IMR-90 (cell line): ENCODE data around the gene GLT1D1. TPM values are rescaled to one million over a fixed set of nuclear protein-coding genes. Genes with fewer than 3 reads are reported as not detected.
"Not testable (repeated sequence)": the region's sequence is repeated elsewhere in the genome, so short reads cannot be mapped to it uniquely, and the experiment has no call there.

Experiments
- ATAC-seq: fragments of 200-7000 bp; cut with Tn5 transposase; 2 replicates; pipeline ENCODE4 v1.9.1; 2020; ENCODE audit warnings: low read depth, mild to moderate bottlenecking, moderate library complexity
- BruUV-seq: library from RNA; stranded (reverse); fragments of 400-500 nt; replicated peaks from 2 replicates; lab custom pipeline; 2021; lab: Mats Ljungman, UMichigan
- CTCF ChIA-PET: fragments of 300-600 bp; formaldehyde crosslinking; extraction: SDS; loops from one replicate; lab custom pipeline; 2021; ENCODE audit warnings: antibody characterized with exemption; lab: Yijun Ruan, JAX
- POLR2A ChIA-PET: fragments of 300-600 bp; sonication (Branson Sonifier 250); formaldehyde crosslinking; loops from one replicate; lab custom pipeline; 2022; ENCODE audit warnings: antibody characterized with exemption; ENCODE audit not compliant: unreplicated experiment; lab: Charles Lee
- DNase-seq: peaks from one replicate; pipeline ENCODE4 v3.0.0; 2013
- H2AFZ ChIP-seq: replicated peaks from 2 replicates; pipeline ENCODE3; 2013; ENCODE audit warnings: low read length, mild to moderate bottlenecking; ENCODE audit not compliant: poor library complexity
- H2AK5ac ChIP-seq: 2 replicates; pipeline ENCODE4 v1.6.1; 2013; ENCODE audit warnings: low read depth, low read length, inconsistent platforms
- H2AK9ac ChIP-seq: replicated peaks from 2 replicates; pipeline ENCODE3; 2013; ENCODE audit warnings: mild to moderate bottlenecking, low read depth, low read length, moderate library complexity; ENCODE audit not compliant: poor library complexity
- H2BK120ac ChIP-seq: 2 replicates; pipeline ENCODE4 v1.6.1; 2013; ENCODE audit warnings: low read depth, low read length, inconsistent platforms
- H2BK15ac ChIP-seq: 3 replicates; pipeline ENCODE4 v1.6.1; 2013; ENCODE audit warnings: low read depth, low read length, inconsistent platforms
- H2BK20ac ChIP-seq: 2 replicates; pipeline ENCODE4 v1.6.1; 2013; ENCODE audit warnings: low read depth, mild to moderate bottlenecking, inconsistent platforms, low read length, moderate library complexity
- H2BK5ac ChIP-seq: 2 replicates; pipeline ENCODE4 v1.6.1; 2013; ENCODE audit warnings: mild to moderate bottlenecking, low read depth, low read length, inconsistent platforms; ENCODE audit not compliant: poor library complexity, severe bottlenecking
- H3K14ac ChIP-seq: replicated peaks from 2 replicates; pipeline ENCODE4 v1.6.1; 2013; ENCODE audit warnings: low read depth, low read length, inconsistent platforms
- H3K18ac ChIP-seq: 2 replicates; pipeline ENCODE4 v1.6.1; 2013; ENCODE audit warnings: low read depth, low read length, control low read depth
- H3K23ac ChIP-seq: 2 replicates; pipeline ENCODE4 v1.6.1; 2013; ENCODE audit warnings: low read depth, low read length, inconsistent platforms
- H3K27ac ChIP-seq: 2 replicates; pipeline ENCODE4 v1.5.1; 2013; ENCODE audit warnings: mild to moderate bottlenecking, control low read depth, low read length; ENCODE audit not compliant: insufficient read depth
- H3K27me3 ChIP-seq: 2 replicates; pipeline ENCODE4 v1.6.1; 2013; ENCODE audit warnings: low read length; ENCODE audit not compliant: control insufficient read depth, insufficient read depth
- H3K36me3 ChIP-seq: 2 replicates; pipeline ENCODE4 v1.6.1; 2013; ENCODE audit warnings: low read length, mixed read lengths; ENCODE audit not compliant: control insufficient read depth, insufficient read depth
- H3K4ac ChIP-seq: 2 replicates; pipeline ENCODE4 v1.6.1; 2013; ENCODE audit warnings: low read depth, low read length, inconsistent platforms
- H3K4me1 ChIP-seq: 2 replicates; pipeline ENCODE4 v1.6.1; 2013; ENCODE audit warnings: low read length, mixed read lengths; ENCODE audit not compliant: control insufficient read depth, insufficient read depth
- H3K4me2 ChIP-seq: 2 replicates; pipeline ENCODE4 v1.6.1; 2013; ENCODE audit warnings: low read depth, mild to moderate bottlenecking, control low read depth, low read length, moderate library complexity
- H3K4me3 ChIP-seq: 2 replicates; pipeline ENCODE4 v1.5.1; 2013; ENCODE audit warnings: low read depth, mild to moderate bottlenecking, control low read depth, low read length, moderate library complexity; ENCODE audit not compliant: insufficient read depth
- H3K56ac ChIP-seq: 2 replicates; pipeline ENCODE4 v1.6.1; 2013; ENCODE audit warnings: low read length, inconsistent platforms; ENCODE audit not compliant: insufficient read depth; ENCODE audit errors: extremely low read depth
- H3K79me1 ChIP-seq, 2 experiments: 2 replicates each; pipeline ENCODE4 v1.6.1; 2013; ENCODE audit warnings: low read length in 2 of 2, inconsistent platforms in 1 of 2, low read depth in 1 of 2
- H3K9ac ChIP-seq: 2 replicates; pipeline ENCODE4 v1.6.1; 2013; ENCODE audit warnings: low read depth, low read length, control low read depth
- H3K9me1 ChIP-seq: 2 replicates; pipeline ENCODE4 v1.6.1; 2013; ENCODE audit warnings: low read length, inconsistent platforms; ENCODE audit not compliant: insufficient read depth
- H3K9me3 ChIP-seq: 2 replicates; pipeline ENCODE4 v1.6.1; 2013; ENCODE audit warnings: low read length; ENCODE audit not compliant: control insufficient read depth, insufficient read depth
- H4K20me1 ChIP-seq: 2 replicates; pipeline ENCODE4 v1.6.1; 2013; ENCODE audit warnings: low read length, inconsistent platforms; ENCODE audit not compliant: insufficient read depth
- H4K5ac ChIP-seq: 2 replicates; pipeline ENCODE4 v1.6.1; 2013; ENCODE audit warnings: mild to moderate bottlenecking, low read depth, low read length, control low read depth
- H4K8ac ChIP-seq, 2 experiments: 2 replicates each; pipeline ENCODE4 v1.6.1; 2013; ENCODE audit warnings: low read depth in 2 of 2, low read length in 2 of 2, control low read depth in 1 of 2, inconsistent platforms in 1 of 2
- H4K91ac ChIP-seq: 2 replicates; pipeline ENCODE4 v1.6.1; 2013; ENCODE audit warnings: low read depth, low read length, inconsistent platforms; ENCODE audit not compliant: insufficient read depth
- CTCF ChIP-seq: conservative IDR thresholded peaks from 2 replicates; pipeline ENCODE4 v1.5.1; 2012; ENCODE audit warnings: mild to moderate bottlenecking, low read depth, low read length, improper control_type of control experiment
- WGBS, 2 experiments: methylation state at CpG; one replicate each; pipeline versions ENCODE4 v1.1.5 to v1.1.7; 2013; ENCODE audit warnings: missing lambda C conversion rate in 2 of 2; ENCODE audit not compliant: insufficient read length in 1 of 2; ENCODE audit errors: extremely low coverage in 2 of 2; 5-methylcytosine and 5-hydroxymethylcytosine counted together
- dilution Hi-C: fragments of 300-500 bp; cut with HindIII; formaldehyde crosslinking; loops from one replicate; pipeline ENCODE4 v1.14.3; 2018; ENCODE audit warnings: low sequenced_read_pairs; ENCODE audit not compliant: unreplicated experiment
- in situ Hi-C: fragments of 300-500 bp; cut with MboI; formaldehyde crosslinking; loops from 3 replicates; pipeline ENCODE4 v1.14.3; 2019; ENCODE audit warnings: low sequenced_read_pairs, inconsistent platforms, mixed read lengths
- intact Hi-C: fragments of 100-400 bp; cut with micrococcal nuclease; formaldehyde crosslinking; loops from 2 replicates; pipeline ENCODE4 v1.10.0; 2022
- polyA plus RNA-seq, 3 experiments: library from polyadenylated mRNA; depleted of rRNA; stranded (reverse); fragments of >200 nt; gene quantifications; 2 replicates each; pipeline ENCODE4 v1.2.3, GENCODE V29; 2012; ENCODE audit warnings: low replicate concordance in 1 of 3
- total RNA-seq: library from RNA; depleted of rRNA; stranded (reverse); fragments of >200 nt; gene quantifications from 2 replicates; pipeline ENCODE4 v1.2.3, GENCODE V29; 2012

GLT1D1 gene
- total and polyA plus RNA-seq, 2 of the 4 experiments (the other 2 are of a cell fraction): not detected

DNA sequence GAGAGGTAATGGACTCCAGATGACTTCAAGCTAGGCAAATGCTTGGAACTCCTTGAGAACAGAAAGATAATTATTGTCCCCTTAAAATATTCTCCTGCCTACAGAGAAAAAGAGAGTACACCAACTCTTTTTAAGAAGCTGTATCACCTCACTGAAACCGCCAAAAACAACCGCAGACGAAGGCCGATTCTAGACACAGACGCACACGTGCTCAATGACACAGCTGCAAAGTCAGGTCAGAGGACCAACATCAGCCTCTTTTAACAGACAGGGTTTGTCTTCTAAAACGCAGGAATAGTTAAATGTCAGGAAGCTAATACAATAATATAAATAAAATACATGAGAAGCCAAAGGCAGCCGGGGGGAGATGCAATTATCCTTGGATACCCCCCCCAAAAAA, 48.5 kb upstream of the GLT1D1 start (continued):
- TF ChIP-seq CTCF: no peak

GRCh38 chr12:128805406-128805805, 47.9 kb upstream of the GLT1D1 start:
- H4K20me1 ChIP-seq: peaks cover 14% of the 10 kb centered on the region
- in situ Hi-C loops, H2AK5ac ChIP-seq, H3K4me1 ChIP-seq, dilution Hi-C loops, intact Hi-C loops, H3K4me2 ChIP-seq, H3K27ac ChIP-seq, H4K8ac ChIP-seq, H3K18ac ChIP-seq, H3K23ac ChIP-seq, H3K9ac ChIP-seq, H3K4me3 ChIP-seq, BruUV-seq, H2BK20ac ChIP-seq, POLR2A ChIA-PET, CTCF ChIA-PET, H3K14ac ChIP-seq, H2BK15ac ChIP-seq, H2BK120ac ChIP-seq, H3K56ac ChIP-seq, ATAC-seq, H4K5ac ChIP-seq, H3K9me3 ChIP-seq, H3K4ac ChIP-seq, DNase-seq, H4K91ac ChIP-seq, H2BK5ac ChIP-seq, H2AK9ac ChIP-seq, H2AFZ ChIP-seq, H3K27me3 ChIP-seq: not testable (repeated sequence)
- H3K36me3 ChIP-seq: peaks cover 25% of the 10 kb centered on the region
- no CpG with 5 or more reads among the region's 5 CpGs for WGBS, 2 experiments
- H3K79me1 ChIP-seq: peaks cover 31 to 42% of the 10 kb centered on the region in 2 experiments
- H3K9me1 ChIP-seq: peaks cover 14% of the 10 kb centered on the region; the same call in 1 of the 2 replicates
